Suprapubic skin (tissue), 4 donors: ENCODE data around the gene GGT5.

ENCODE experiments used
- EP300 ChIP-seq: sonication (generic); formaldehyde crosslinking; IDR thresholded peaks from one replicate; pipeline ENCODE4 v1.6.1; 2017; ENCODE audit warnings: antibody characterized with exemption
- POLR2A ChIP-seq, 2 donors: fragments of 450-650 bp; IDR thresholded peaks; one replicate each; pipeline ENCODE4 v1.6.1; 2017; ENCODE audit warnings: antibody characterized with exemption in 2 of 2, mild to moderate bottlenecking in 2 of 2, moderate library complexity in 2 of 2
- POLR2AphosphoS5 ChIP-seq, 3 donors: sonication (generic); formaldehyde crosslinking; IDR thresholded peaks; one replicate each; pipeline ENCODE4 v1.6.1; 2017; ENCODE audit warnings: antibody characterized with exemption in 3 of 3
- TF ChIP-seq, protein P1 (sequence below), 2 donors: fragments of 200-600 bp in 1 of 2; fragments of 450-650 bp in 1 of 2; sonication (generic) in 1 of 2; IDR thresholded peaks; one replicate each; pipeline ENCODE4 v1.5.1; 2016 to 2019; ENCODE audit warnings: antibody characterized with exemption in 2 of 2, mild to moderate bottlenecking in 1 of 2, moderate library complexity in 1 of 2

DNA sequence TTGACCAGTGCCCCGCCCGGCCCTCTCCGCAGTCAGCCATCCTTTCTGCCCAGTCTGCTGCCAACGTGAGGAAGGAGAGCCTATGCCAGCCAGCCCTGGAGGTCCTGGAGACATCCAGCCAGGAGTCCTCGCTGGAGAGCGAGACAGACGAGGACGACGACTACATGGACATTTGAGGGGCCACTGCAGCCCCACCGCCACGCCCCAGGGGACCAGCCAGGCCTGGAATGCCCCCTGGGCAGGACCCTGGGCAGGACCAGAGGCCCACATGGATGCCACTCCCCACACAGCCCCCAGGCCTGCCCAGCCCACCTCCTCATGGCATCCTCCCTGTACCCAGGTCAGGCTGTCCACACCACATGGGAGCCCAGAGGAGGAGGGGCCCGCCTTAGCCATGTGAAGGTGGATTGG lies 66.9 kb downstream of the GGT5 start:
- TF ChIP-seq, protein P1, sequence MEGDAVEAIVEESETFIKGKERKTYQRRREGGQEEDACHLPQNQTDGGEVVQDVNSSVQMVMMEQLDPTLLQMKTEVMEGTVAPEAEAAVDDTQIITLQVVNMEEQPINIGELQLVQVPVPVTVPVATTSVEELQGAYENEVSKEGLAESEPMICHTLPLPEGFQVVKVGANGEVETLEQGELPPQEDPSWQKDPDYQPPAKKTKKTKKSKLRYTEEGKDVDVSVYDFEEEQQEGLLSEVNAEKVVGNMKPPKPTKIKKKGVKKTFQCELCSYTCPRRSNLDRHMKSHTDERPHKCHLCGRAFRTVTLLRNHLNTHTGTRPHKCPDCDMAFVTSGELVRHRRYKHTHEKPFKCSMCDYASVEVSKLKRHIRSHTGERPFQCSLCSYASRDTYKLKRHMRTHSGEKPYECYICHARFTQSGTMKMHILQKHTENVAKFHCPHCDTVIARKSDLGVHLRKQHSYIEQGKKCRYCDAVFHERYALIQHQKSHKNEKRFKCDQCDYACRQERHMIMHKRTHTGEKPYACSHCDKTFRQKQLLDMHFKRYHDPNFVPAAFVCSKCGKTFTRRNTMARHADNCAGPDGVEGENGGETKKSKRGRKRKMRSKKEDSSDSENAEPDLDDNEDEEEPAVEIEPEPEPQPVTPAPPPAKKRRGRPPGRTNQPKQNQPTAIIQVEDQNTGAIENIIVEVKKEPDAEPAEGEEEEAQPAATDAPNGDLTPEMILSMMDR (IDR thresholded peaks at IDR 0.05) = no peak
- TF ChIP-seq POLR2A (IDR thresholded peaks at IDR 0.05) (no peak), EP300 (no peak), POLR2AphosphoS5 (IDR thresholded peaks at IDR 0.05) (no peak)
